ENCODE measurements around the gene KDM4E. TPM values are rescaled to one million over a fixed set of nuclear protein-coding genes. Genes with fewer than 3 reads are reported as not detected.
A peak's percentile ranks its signal among the peaks of the same experiment; 100 is the strongest.

KDM4E gene
- polyA plus RNA-seq, 10 donors: 0.09 to 0.20 (median 0.15) TPM; not detected in 1

- no peak for DNase-seq
Observed at GRCh38 chr11:95050595-95051202, 25.6 kb downstream of the KDM4E start.

GRCh38 chr11:95054356-95054755, 29.3 kb downstream of the KDM4E start:
- DNase-seq: no peak

- no peak for DNase-seq
Observed at GRCh38 chr11:95055283-95055897, 30.3 kb downstream of the KDM4E start.

- DNase-seq: no peak
Observed at GRCh38 chr11:95057959-95058358, 32.9 kb downstream of the KDM4E start.

- no peak for DNase-seq
Observed at GRCh38 chr11:95058621-95059020, 33.6 kb downstream of the KDM4E start.

- no peak for DNase-seq
Observed at GRCh38 chr11:95059046-95059445, 34.0 kb downstream of the KDM4E start.

- no peak for DNase-seq
Observed at GRCh38 chr11:95065336-95065735, 40.3 kb downstream of the KDM4E start.

GRCh38 chr11:95066716-95067038, 41.6 kb downstream of the KDM4E start, which contains the start of gene SRSF8:
Gene SRSF8 (plus strand): TSS chr11:95066919. CDS start chr11:95067227, 308 bp downstream.
- DNase-seq: no peak

- DNase-seq: peak; percentile 73 to 94 (median 90)
Observed at GRCh38 chr11:95067039-95067840, 42.2 kb downstream of the KDM4E start.

GRCh38 chr11:95067841-95068219, 42.8 kb downstream of the KDM4E start:
- peak in 2 of 3 donors; percentile 25 to 67 for DNase-seq

- peak; percentile 84 to 92 (median 92) for DNase-seq
Observed at GRCh38 chr11:95068549-95068948, 43.5 kb downstream of the KDM4E start.

GRCh38 chr11:95070471-95070870, 45.4 kb downstream of the KDM4E start:
- DNase-seq: no peak

- DNase-seq: no peak
Observed at GRCh38 chr11:95072948-95073347, 47.9 kb downstream of the KDM4E start.

GRCh38 chr11:95074792-95075563, 49.9 kb downstream of the KDM4E start:
- DNase-seq: peak; percentile 45 to 58 (median 50)

- no peak for DNase-seq
Observed at GRCh38 chr11:95076416-95076815, 51.4 kb downstream of the KDM4E start.

- no peak for DNase-seq
Observed at GRCh38 chr11:95076981-95077380, 51.9 kb downstream of the KDM4E start.

Other genes starting within 250 kb of the KDM4E start
- gene CWC15, start 51.7 kb upstream of the KDM4E start, polyA plus RNA-seq (ENCODE audit: insufficient read length in 10 of 10): 10 to 100 TPM; 71.8 to 91.7 (median 81.1) TPM
- 1 to 10 TPM in 8 of 10 donors, under 1 TPM in 2; 0.88 to 1.5 (median 1.2) TPM for gene KDM4D, start 51.5 kb upstream of the KDM4E start, polyA plus RNA-seq (ENCODE audit: insufficient read length in 10 of 10)
- not detected for gene KDM4F, start 24.2 kb downstream of the KDM4E start, polyA plus RNA-seq (ENCODE audit: insufficient read length in 10 of 10)
- gene SRSF8, start 41.7 kb downstream of the KDM4E start, polyA plus RNA-seq (ENCODE audit: insufficient read length in 10 of 10): 10 to 100 TPM; 40.9 to 54.3 (median 45.8) TPM
- gene ENDOD1, start 64.6 kb downstream of the KDM4E start, polyA plus RNA-seq (ENCODE audit: insufficient read length in 10 of 10): 10 to 100 TPM; 53.1 to 89.3 (median 63.0) TPM
- 100 to 1,000 TPM in 7 of 10 donors, 10 to 100 TPM in 3; 79.8 to 157 (median 118) TPM for gene SESN3, start 205.9 kb downstream of the KDM4E start, polyA plus RNA-seq (ENCODE audit: insufficient read length in 10 of 10)

Data from muscle of back (tissue), 11 donors.